HepG2 (cell line): ENCODE results near the gene SLC1A3. TPM values are rescaled to one million over a fixed set of nuclear protein-coding genes. Genes with fewer than 3 reads are reported as not detected.

ENCODE experiments used
- polyA plus RNA-seq, 8 experiments: library from polyadenylated mRNA; depleted of rRNA in 3 of 8; stranded (reverse) in 7 of 8; unstranded in 1 of 8; fragments of >200 nt; fragmentation: Illumina TruSeq in 4 of 8; extraction: Trizol in 4 of 8; gene quantifications; 2 replicates each; pipeline versions ENCODE4 v1.2.1 to v1.2.3, GENCODE V29; 2011 to 2016; ENCODE audit warnings: low read depth in 4 of 8, missing spikeins in 1 of 8, mixed read lengths in 1 of 8; ENCODE audit not compliant: insufficient read depth in 1 of 8
- small RNA-seq, 3 experiments: library from RNA; depleted of rRNA; stranded (forward); fragments of <200 nt; gene quantifications; one replicate each; pipeline ENCODE3, GENCODE V24; 2012; ENCODE audit warnings: low read depth in 2 of 3, low replicate concordance in 1 of 3; ENCODE audit not compliant: insufficient read length in 3 of 3, insufficient read depth in 2 of 3
- total RNA-seq, 5 experiments: library from RNA; depleted of rRNA; stranded (reverse); fragments of >200 nt; fragmentation: Illumina TruSeq; extraction: Trizol; gene quantifications; 2 replicates each; pipeline ENCODE4 v1.2.3, GENCODE V29; 2016; ENCODE audit warnings: low read depth in 1 of 5

Gene SLC1A3
- total and polyA plus RNA-seq, 2 of the 13 experiments (the other 11 are each of a cell fraction or from before 2014, with no cell fraction given), result 0.09 TPM; not detected in 1

Small RNA genes within 50 kb of the gene (small RNA-seq; reads per million reads assigned to genes)
- gene AC010631.1, result 0 reads per million in 3 experiments
